Activated naive CD4-positive, alpha-beta T cell treated with anti-CD3 and anti-CD28 coated beads, Interleukin-2, amount 50 U/mL, for 16 hours (primary cell): ENCODE measurements around the gene METTL8.
A peak's percentile ranks its signal among the peaks of the same experiment; 100 is the strongest.

Experiments used
- DNase-seq: peaks from one replicate; pipeline ENCODE4 v3.0.0-alpha.2; 2020

Gene METTL8, protein sequence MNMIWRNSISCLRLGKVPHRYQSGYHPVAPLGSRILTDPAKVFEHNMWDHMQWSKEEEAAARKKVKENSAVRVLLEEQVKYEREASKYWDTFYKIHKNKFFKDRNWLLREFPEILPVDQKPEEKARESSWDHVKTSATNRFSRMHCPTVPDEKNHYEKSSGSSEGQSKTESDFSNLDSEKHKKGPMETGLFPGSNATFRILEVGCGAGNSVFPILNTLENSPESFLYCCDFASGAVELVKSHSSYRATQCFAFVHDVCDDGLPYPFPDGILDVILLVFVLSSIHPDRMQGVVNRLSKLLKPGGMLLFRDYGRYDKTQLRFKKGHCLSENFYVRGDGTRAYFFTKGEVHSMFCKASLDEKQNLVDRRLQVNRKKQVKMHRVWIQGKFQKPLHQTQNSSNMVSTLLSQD

GRCh38 chr2:171433763-171434012 lies at the start of gene METTL8:
Gene METTL8, minus strand, starts transcription at chr2:171433990. Its CDS starts 41,805 bp downstream, at chr2:171392185.
- DNase-seq, result no peak

DNA sequence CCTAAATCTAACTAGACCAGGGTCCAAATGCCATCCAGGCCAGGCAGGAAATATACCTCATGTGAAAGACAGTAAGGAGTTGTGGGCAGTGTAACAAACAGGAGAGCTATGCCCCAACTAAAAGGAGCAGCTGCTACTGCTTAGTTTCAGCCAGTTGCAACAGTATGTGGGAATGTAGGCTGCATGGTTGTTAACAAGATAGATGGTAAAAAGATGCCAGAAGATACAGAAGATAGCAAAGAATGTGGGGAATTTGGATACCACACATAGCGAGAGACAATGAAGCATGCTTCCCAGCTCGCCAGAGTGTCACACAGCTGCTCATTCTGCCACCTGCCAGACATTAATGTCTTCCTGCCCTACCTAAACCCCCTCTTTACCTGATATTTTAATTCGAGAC lies 49.1 kb upstream of the METTL8 start:
- no peak for DNase-seq

DNA sequence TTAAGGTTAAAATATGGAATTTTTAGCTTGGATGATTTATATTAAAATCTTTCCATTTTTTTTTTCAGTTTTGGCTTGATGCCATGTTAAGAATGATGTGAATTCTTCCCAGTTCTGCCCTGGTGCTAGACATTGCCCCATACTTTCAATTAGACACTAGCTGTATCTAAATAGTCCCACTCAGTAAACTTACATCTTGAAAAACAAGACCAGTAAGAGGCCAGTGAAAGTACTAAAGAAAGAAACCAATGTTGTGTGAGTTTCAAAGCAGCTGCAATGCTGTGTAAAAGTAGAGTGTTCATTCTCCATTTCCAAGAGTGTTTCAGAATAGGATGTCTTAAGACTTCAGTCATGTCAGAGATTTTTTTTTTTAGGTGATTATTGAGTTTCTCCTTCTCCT lies 48.5 kb upstream of the METTL8 start:
- DNase-seq, result no peak

- DNase-seq, result no peak
Observed at GRCh38 chr2:171480908-171481307, 47.1 kb upstream of the METTL8 start.

GRCh38 chr2:171479154-171479814 lies 45.5 kb upstream of the METTL8 start:
- DNase-seq, result no peak

DNA sequence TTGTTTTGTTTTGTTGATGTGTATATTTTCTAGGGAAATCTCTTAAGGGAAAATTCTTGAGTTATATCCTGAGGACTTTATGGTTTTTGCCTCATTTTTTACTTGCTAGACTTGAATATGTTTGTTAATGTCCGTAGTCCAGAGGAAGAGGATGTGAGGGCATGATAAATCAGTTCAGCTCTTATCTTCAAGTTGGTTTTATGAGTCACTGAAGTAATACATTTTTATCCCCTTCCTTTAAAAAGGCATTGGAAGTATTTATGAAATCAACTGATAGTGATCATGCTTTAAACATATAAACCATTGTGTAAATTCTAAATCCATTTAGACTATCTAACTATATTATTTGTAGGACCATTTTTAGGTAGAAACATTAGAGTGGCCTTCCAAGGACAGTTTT lies 44.6 kb upstream of the METTL8 start:
- no peak for DNase-seq

- DNase-seq, result no peak
Observed at GRCh38 chr2:171475979-171476378, 42.2 kb upstream of the METTL8 start.

- no peak for DNase-seq
Observed at GRCh38 chr2:171470129-171470528, 36.3 kb upstream of the METTL8 start.

DNA sequence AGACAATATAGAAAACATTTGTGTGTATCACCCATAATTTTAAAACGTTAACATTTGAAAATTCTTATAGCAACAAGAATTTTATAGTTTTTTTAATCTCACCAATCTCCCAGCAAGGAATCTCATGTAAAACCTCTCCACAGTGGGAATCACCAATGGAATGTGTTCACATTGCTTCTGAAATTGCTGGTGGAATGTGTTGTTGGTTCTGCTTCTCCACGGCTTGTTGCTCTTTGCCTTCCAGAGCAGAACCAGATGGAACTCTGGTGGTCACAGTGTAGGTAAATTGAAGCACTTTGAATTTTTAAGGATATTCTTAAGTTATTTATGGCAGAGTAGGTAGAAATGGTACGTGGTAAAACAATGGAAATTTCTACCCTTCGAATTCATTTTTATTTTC lies 35.4 kb upstream of the METTL8 start:
- DNase-seq, result no peak

DNA sequence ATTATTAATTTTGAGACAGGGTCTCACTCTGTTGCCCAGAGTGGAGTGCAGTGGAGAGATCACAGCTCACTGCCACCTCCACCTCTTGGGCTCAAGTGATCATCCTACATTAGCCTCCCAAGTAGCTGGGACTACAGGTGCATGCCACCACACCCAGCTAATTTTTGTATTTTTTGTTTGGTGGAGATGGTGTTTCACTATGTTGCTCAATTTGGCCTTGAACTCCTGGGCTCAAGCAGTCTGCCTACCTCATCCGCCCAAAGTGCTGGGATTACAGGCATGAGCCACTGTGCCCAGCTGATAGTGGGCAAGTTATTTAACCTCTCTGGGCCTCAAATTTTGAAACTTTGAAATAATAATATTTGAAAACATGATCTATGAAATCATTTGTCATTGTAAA lies 26.7 kb upstream of the METTL8 start:
- no peak for DNase-seq

DNA sequence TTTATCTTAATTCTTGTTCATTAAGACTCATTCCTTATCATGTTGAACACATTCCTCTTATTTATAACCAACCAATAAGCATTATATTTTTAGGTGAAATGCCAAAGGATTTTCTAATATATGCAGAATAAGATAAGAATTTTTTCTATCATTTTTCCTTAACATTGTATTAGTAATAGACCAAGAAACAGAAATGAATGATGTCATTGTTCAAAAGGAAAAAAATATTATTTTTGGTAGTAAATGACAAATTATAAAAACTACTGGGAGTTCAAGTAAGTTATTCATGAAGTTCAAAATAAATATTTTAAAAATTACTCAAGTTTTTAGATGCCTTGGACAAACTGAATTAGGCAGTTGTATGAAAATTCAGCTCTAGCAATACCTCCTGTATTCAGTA lies 25.7 kb upstream of the METTL8 start:
- no peak for DNase-seq

DNA sequence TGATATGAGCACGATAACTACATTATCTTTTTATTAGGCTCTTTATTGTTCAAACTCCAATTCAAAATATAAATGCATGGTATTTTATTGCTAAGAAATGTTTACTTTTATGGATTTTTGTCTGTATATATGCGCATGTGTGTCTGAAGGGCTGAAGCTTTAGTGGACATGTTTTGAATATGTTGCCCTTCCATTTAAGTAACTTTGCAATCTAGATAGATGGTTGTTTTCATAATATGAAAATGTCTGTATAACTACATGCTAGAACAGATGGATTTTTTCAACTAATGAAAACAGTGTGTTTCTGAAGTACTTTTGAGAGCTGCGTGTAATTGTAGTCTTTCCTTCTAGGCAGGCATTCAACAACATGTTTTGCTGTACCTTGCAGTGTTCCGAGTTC lies 19.0 kb upstream of the METTL8 start:
- no peak for DNase-seq

DNA sequence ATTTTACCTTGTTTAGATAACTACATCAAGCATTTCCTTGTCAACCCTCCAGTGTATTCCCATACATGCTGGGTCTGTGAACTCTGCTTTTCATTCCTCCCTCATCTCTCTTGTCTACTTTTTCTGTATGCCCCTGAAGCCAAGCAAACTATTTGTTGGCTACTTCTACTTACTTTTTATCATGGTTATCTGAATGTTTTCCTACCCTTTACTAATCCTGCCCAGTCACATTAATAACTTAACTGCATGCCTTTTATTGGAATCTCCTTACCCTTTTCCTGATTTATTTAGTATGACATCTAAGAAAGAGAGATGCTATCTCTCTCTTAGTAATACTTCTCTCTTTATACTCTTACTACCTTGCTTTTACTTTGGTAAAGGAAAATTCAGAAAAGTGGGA lies 17.3 kb upstream of the METTL8 start:
- no peak for DNase-seq

- no peak for DNase-seq
Observed at GRCh38 chr2:171447675-171448074, 13.9 kb upstream of the METTL8 start.

- no peak for DNase-seq
Observed at GRCh38 chr2:171441470-171441869, 7.7 kb upstream of the METTL8 start.

GRCh38 chr2:171436307-171436706 lies 2.5 kb upstream of the METTL8 start:
- no peak for DNase-seq

DNA sequence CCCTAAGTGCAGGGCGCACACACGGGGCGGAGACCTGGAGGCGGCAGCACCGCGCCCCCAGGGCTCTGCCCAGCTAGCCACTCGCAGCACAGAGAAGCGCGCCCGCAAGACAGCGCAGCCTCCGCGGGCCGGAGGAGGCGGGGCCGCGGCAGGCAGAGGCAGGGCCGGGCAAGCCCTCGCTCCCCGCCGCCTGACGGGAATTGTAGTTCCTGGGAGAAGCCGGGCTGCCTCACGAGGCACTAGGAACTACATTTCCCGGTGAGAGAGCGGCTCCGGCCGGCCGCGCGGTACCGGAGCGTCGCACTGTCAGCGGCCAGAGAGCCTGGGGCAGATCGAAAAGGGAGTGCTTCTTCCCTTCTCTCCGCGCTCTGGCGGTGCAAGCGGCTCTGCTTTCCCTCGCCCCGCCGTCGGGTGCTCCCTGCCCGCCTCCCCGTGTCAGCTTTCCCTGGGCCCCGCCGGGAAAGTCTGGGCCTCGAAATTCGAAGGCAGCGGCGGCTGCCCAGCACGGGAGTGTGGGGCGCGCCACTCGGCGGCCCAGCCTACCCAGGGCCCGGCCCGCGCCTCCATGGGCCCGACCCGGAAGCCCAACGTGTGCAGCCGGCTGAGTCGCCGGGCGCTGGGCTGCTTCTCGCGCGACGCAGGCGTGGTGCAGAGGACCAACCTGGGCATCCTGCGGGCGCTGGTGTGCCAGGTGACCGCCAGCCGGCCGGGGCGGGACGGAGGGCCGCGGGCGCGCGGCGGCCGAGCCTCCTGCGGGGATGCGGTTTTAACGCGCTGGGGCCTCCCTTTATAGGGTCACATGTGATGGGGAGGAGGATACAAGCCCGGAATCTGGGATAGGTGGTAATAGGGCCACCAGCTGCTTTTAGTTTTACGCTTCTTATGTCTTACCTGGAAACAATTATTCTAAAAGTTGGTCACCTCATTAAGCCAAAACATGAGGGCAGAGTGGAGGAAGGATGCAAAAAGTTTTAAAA lies 511 bp upstream of the METTL8 start, which contains the start of gene DCAF17:
Gene DCAF17 (plus strand): TSS at position 214 of the 977 bp plus-strand sequence. CDS start 352 bp downstream, at position 566.
- peak; percentile 95 for DNase-seq

- DNase-seq, result peak; percentile 62
Observed at GRCh38 chr2:171432969-171433762, 624 bp downstream of the METTL8 start.

GRCh38 chr2:171432206-171432968 lies 1.4 kb downstream of the METTL8 start:
- DNase-seq, result no peak

DNA sequence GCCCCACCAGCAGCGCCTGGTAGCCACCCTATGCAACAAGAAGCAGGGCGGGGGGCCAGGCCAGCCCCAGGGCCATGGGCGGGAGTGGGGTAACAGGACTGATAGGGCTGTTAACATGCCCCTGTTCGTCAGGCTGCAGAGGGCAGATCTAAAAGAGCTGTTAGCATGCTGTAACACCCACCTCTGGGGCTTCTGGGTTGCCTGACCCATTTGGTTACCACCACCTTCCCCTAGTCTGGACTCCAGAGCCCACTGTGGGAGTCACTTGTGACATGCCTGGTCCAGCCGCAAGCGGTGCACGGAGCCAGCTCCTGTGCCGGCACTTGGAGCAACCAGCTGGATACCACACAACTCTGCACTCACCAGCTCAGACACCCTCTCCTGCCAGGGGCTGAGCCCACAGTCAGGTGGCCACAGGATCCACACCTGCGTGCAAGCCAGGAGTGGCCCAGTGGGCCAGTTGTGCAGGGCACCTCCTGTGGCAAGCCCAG lies 2.1 kb downstream of the METTL8 start:
- DNase-seq, result no peak
